G401.6 (cell line): ENCODE measurements around the gene ZNF326.
"Not testable (repeated sequence)": the region's sequence is repeated elsewhere in the genome, so short reads cannot be mapped to it uniquely, and the experiment has no call there.

Experiments used
- FAIRE-seq: peaks from 2 replicates; lab custom pipeline; 2012; peaks lifted over from hg19 to GRCh38; lab: Jason Lieb, UNC

The ZNF326 gene

DNA sequence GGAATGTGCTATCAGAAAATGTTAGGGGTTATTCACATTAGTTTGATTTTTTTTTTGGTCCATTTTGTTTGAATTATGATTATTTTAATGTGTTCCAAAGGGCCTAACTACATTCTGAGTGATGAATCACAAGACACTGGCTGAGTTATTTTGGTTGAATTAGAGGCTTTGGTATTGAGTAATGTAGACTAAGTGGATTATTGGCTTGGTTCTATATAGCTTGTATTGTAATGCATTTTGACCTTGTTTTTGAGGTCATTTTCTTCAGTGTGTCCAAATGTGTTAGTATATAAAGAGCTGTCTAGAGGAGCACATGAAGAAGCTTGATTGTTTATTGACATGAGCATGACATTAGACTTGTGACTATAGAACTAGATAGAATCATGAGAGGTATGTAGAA is 3.4 kb downstream of the ZNF326 start:
- FAIRE-seq = no peak

DNA sequence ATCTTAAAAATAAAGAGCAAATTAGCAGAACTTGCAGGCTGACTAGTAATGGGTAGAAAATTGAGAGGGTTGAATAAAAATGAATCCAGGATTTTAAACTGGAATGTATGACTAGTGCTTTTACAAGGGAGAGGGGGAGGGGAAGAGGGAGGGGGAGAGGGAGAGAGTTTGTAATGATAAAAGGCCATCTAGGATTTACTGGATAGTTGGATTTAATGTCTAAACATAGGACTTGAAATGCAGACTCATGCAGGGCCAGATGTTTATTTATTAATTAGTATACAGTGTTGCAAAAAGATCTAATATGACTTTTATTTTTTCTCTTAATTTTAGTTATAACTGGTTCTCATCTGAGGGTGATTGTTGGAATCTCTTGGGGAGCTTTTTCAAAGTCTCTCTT is 4.3 kb downstream of the ZNF326 start:
- FAIRE-seq = no peak

DNA sequence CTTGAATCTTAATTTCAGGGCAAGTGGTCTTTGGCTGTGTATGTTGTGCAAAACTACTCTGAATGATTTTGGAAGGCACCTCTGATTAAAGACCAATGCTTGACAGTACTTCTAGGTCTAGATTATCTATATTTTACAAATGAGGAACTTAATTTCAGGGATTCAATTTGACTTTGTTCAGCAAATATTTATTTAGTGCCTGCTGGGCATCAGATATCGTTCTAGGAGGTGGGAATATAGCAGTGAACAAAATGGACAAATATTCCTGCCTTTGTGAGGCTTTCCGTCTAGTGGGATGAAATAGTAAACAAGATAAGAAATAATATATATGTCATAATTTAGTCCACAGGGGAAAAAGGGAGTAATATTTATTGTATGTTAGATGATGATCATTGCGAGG is 4.7 kb downstream of the ZNF326 start:
- no peak for FAIRE-seq

DNA sequence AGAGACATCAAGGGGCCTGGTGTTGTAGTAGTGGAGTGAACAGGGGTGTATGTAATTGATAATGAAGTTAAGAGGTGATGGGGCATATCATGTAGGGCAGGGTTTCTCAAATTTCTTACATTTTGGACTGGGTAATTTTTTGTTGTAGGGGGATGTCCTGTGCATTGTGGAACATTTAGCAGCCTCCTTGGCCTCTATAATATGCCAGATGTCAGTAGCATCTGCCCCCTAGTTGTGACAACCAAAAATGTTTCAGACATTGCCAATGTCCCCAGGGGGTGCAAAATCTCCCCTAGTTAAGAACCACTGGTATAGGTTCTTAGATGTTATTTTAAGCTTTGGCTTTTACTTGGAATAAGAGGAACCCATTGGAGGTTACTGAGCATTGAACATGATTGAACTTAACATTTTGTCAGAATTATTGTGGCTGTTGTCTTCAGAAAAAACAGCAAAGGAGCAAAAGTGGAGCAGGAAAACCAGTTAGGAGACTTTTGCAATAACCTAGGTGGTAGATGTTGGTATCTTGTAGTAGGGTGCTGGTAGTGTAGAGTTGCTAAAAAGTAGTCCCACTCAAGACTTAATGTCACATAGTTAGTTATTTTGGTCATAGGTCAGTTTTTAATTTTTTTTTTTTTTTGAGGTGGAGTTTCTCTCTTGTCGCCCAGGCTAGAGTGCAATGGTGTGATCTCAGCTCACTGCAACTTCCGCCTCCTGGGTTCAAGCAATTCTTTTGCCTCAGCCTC is 6.2 kb downstream of the ZNF326 start:
- no peak for FAIRE-seq

DNA sequence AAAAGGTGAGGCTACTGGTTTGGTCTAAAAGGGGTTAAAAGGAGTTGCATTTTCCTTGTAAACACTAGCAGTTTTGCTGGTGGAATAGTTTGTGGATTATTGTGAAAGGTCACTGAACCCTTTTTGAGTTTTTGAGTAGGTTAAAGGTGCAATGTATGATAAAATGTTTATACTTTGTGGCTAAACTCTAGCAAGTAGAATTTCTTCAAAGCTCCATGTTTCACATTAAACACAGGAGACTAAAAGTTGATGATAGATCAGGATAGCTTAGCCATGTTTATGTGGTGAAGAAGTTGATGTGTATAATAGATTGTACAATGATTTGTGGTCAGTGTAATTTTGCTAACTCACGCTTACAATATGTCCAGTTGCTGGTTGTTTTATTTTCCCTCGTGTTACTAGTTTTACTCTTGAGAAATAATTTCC is 13.1 kb downstream of the ZNF326 start:
- peak; percentile 62 for FAIRE-seq

DNA sequence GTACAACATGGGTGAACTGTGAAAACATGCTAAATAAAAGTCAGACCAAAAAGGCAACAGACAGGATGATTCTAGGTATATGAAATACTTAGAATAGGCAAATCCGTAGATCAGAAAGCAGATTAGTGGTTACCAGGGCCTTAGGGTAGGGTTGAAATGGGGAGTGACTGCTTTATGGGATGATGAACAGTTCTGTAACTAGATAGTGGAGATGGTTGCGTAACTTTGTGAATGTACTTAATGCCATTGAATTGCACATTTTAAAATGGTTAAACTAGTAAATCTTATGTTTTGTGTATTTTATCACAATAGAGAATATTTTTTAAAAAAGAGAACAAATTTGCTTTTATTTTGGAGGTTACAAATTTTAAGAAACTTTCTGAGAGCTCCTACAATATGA is 17.4 kb downstream of the ZNF326 start:
- no peak for FAIRE-seq

DNA sequence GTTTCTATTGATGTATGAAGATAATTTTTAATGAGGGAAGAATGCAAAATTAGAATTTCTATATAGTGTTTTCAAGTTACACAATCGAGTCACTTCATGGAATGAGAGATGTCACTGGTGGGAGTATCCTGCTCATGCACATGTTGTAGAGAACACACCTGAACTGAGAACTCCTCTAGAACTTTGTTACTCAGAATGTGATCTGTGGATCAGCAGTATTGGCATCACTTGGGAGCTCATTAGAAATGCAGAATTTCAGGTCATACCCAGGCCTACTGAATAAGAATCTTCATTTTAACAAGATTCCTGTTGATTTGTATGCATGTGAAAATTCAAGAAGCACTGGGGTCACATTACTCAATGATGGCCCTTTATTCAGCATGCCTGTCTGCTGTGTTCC is 28.8 kb downstream of the ZNF326 start:
- FAIRE-seq = no peak

DNA sequence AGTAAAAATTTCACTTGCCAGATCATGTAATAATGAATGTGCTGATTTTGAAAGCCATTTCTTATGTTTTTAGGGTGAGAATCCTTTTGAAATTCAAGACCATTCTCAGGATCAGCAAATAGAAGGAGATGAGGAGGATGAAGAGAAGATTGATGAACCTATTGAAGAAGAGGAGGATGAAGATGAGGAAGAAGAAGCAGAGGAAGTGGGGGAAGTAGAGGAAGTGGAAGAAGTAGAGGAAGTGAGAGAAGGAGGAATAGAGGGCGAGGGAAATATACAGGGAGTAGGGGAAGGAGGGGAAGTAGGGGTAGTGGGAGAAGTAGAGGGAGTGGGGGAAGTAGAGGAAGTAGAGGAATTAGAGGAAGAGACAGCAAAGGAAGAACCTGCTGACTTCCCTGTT is 32.4 kb downstream of the ZNF326 start:
- no peak for FAIRE-seq

DNA sequence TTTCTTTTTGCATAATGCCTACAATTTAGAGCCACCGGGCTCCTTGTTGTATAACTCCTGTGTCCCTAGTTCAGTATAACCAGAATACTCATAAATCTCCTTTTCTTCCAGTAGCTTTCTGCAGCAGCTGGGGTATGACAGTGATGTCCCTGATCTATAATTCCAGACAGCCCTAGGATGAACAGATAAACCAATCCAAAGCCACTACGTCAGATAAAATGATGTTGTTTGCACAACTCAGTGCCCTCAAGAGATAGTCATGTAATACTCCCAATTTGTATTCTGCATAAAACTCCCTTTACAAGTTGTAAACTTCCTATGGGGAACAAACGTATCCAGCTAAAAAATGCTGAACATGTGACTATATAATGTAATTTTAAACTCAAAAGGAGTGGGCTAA is 44.7 kb downstream of the ZNF326 start:
- FAIRE-seq = peak; percentile 47

DNA sequence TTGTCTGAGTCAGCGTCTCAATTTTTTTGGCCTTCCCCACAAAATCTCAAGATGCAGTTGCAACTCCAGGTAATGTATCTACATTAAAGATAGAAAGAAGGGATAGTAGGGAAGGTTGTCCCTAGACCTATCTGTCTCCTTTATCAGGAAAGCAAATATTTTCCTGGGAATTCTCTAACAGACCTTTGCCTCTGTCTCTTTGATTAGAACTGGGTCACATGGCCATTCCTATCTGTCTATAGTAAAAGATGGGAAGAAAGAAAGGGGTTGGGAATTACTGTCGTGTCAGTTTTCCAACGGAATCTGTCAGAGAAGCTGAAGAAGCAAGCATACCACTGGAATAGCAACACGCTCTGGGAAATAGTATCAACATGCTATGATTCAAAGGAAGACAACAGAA is 48.7 kb downstream of the ZNF326 start:
- no peak for FAIRE-seq

DNA sequence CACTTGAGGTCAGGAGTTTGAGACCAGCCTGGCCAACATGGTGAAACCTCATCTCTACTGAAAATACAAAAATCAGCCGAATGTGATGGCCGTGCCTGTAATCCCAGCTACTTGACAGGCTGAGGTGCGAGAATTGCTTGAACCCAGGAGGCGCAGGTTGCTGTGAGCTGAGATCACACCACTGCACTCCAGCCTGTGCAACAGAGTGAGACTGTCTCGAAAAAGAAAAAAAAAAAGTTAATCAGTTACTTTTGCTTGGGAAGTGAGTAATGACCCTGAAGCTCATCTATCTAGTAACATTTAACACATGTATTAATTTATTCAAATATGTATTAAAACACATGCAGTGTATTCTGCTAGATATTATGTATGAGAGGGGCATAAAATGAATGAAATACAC is 49.4 kb downstream of the ZNF326 start:
- FAIRE-seq = no peak

DNA sequence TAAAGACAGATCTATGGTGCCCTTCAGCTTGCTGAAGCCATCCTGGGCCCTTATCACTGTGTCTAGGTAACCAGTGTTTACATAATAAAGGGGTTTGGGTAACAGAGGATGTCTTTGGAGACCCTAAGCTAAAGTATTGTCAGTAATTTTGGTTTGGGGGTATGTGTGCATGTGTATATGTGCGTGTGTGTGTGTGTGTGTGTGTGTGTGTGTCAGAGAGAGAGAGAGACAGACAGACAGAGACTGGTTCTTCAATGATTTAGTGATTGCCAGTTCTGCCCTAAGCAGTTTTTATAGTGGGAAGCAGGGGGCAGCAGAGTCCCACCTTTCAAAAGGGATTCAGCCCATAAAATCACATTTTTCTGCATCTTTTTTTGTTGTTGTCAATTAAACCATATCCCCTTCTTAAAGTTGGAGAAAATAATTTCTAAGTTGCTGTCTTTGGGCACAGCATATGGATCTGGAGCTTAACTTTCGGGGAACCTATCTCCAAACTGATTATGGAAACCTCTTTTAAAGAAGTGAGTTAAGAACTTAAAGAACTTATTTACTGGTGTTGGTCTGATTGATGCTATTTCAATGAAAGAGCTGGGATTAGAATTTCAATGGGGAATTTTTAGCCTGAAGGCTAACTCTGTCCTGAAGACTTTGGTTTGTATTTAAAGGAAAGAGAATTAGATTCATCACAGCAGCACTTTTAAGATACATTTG is 51.1 kb downstream of the ZNF326 start:
- FAIRE-seq = peak; percentile 17

DNA sequence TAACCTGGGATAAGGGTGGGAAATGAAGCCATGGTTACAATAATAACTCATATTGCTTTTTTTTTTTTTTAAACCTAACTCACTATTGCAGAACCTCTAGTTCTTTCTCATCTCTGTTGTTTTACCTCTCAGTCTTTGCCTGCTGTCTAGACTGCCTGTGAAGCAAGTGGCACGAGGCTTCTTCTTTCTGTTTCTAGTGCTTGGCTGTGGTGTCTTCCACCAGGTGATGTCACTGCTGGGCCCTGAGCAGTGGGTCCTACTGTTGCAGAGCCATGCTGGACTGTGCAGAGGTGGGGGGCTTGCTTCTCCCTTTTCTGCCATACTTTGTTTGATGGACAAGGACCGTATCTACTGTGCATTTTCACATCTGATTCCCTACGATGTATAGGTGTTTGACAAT is 51.7 kb downstream of the ZNF326 start:
- FAIRE-seq = no peak

DNA sequence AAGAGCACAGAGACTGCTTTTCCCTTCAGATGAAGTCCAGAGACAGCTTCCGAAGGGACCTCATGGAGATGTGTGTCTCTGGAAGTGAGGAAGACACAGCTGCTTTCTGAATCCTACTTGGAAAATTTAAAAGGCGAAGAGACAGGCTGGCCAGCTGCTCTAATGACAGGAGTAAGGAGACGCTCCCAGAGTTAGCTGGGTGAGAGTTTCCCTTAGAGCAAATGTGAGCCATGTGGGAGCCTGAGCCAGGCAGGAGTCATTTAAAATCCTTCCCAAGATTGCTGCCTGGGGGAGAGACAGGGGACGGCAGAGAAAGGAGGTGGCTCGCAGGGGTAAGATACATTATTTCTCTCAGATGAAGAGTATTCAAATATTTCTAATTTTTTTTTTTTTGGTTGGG is 53.1 kb downstream of the ZNF326 start:
- FAIRE-seq = no peak

DNA sequence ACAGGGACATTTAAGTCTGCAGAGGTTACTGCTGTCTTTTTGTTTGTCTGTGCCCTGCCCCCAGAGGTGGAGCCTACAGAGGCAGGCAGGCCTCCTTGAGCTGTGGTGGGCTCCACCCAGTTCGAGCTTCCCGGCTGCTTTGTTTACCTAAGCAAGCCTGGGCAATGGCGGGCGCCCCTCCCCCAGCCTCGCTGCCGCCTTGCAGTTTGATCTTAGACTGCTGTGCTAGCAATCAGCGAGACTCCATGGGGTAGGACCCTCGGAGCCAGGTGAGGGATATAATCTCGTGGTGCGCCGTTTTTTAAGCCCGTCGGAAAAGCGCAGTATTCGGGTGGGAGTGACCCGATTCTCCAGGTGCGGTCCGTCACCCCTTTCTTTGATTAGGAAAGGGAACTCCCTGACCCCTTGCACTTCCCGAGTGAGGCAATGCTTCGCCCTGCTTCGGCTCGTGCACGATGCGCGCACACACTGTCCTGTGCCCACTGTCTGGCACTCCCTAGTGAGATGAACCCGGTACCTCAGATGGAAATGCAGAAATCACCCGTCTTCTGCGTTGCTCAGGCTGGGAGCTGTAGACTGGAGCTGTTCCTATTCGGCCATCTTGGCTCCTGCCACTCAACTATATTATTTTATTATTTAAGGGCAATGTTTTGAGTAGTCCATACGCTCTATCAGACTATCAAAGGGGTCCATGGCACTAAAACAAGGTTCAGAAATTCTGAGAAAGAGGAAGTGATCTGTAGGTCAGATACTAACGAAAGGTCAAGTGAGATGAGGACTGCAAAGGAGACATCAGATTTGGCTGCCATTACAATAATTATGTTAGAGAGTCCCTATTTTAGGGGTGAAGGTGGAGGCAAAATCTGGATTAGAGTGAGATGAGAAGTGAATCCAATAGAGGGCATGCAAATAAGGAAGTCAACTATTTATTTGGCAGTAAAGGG is 68.1 kb downstream of the ZNF326 start:
- FAIRE-seq = not testable (repeated sequence)

DNA sequence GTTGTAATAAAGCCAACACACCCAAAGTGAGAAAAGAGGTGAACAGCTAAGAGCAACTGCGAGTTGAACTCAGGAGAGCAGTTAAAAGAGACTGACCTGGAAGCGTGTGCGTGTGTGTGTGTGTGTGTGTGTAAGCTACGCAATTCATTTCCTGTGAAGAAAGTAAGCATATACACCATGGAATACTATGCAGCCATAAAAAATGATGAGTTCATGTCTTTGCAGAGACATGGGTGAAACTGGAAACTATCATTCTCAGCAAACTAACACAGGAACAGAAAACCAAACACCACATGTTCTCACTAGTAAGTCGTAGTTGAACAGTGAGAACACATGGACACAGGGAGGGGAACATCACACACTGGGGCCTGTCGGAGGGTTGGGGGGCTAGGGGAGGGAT is 69.2 kb downstream of the ZNF326 start:
- FAIRE-seq = not testable (repeated sequence)

DNA sequence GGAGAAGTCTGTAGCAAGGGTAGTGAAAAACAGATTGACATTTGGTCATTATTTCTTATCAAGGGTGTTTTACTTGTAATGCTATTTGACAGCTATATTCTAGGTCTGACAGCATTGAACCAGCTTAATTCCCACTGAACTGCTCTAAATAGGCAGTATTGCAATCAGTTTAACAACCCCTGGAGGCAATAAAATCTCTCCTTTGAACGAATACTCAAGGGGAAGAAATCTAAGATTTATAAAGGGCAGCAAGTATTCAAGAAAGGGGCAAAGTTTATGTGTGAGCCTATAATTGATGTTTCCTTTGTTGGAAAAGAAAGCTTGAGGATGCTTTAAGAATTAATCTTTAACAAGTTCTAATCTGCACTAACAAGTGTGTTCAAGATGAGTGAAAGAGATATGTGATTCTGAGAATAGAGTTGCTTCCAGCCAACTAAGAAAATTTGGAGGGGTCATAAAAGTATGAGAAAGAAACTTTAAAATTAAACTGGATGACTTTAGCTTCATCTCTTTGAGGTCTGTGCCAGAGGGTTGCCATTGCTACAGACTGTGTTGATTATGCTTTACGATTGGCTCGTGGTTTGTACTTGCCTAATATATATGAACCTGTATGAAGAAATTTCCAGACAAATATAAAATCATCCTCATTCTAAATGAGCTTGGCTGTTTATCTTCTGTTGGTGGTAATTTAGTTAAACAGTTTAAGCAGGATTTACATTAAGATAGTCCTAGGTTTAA is 72.5 kb downstream of the ZNF326 start:
- FAIRE-seq = no peak

DNA sequence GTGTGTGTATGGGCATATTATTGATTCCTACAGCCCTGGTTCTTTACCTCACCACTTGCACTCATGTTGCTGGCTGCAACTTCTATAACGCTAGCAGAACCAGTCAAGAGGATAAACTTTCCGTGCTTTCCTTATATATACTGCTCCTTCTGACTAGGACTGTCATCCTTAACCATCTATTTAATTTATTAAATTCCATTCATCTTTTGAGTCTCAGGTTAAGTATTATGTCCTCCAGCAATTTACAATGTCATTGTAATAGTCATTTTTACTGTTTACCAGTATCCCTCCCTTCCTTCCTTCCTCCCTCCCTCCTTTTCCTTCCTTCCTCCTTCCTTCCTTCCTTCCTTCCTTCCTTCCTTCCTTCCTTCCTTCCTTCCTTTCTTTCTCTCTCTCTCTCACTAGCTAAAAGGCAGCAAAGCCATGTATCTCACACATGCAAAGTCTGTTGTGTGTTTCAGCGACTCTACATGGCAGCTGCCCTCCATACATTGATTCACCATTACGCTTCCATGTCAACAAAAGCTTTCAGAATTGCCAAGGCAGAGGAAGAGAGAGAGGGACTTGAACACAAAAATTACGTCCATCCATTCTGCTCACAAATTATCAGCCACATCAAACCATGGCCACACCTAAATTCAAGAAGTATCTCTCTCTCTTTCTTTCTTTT is 73.8 kb downstream of the ZNF326 start:
- FAIRE-seq = no peak

DNA sequence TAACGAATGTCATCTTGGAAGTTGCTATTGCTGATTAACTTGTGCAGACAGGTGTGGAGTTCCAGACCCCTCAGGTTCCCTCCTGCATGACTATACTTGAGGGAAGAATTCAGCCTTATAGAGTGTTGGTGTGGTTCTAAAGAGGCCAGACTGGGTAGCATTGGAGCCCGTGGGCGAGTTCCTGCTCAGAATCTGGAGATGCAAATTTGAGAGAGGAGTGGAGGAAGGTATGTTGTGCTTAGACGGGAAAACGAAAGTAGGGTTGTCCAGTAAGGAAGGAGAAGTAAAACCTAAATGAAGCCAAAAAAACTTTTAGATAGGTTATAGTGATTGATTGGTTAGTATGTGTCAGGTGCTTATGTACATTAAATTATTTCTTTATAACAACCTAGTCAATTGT is 79.2 kb downstream of the ZNF326 start:
- FAIRE-seq = no peak

DNA sequence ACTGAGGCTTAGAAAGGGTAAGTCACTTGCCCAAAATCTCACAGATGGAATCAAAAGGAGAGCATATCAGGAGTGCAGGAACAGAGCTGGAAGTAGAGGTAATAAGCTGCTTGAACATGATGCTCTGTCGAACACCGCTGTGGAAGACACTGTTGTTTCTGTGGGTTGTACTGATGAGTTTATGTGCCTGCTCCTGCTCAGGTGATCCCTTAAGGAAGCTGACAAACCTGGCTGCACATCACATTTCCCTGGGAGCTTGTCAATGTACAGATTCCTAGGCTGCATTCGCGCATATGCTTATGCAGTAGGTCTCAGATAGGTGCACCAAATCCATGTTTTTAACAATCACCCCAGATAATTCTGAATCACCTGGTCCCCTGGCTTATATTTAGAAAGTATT is 79.7 kb downstream of the ZNF326 start:
- no peak for FAIRE-seq

DNA sequence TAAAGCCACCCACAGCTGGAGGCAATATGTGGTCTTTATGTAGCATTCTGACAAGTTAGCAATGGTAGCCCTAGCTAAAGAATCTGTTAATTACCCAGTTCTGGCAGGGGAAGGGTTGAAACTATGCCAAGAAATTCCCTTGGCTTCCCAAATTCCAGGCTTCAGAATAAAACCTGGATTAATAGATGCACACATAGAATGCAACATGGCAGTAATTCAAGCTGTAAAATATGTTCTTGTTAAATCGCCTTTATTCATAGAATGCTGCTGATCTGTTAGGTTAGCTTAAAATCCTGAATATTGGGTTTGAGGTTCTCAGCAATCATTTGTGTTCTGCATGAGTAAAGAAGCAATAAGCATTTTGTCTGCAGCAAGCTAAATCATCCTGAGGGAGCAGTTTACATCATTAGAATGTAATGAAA is 80.1 kb downstream of the ZNF326 start:
- no peak for FAIRE-seq

DNA sequence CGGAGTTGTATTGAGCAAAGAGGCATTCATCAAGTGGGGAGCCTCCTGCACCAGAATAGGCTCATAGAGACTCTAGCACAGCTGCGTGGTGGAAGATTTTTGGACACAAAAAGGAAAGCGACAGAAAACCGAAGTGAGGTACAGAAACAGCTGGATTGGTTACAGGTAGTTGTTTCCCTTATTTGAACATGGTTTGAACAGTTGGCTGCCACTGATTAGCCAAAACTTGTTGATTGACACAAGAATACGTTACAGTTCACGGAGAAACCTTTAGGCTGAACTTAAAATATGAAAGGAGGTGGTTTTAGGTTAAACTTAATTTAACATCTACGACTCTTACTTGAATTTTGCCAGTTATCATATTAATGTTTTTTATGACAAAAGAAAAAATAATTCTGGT is 89.1 kb downstream of the ZNF326 start:
- no peak for FAIRE-seq
